SJCRH30 (cell line): ENCODE measurements around the gene SLC38A10. TPM values are rescaled to one million over a fixed set of nuclear protein-coding genes. Genes with fewer than 3 reads are reported as not detected.

Experiments used
- DNase-seq, 2 experiments: peaks; one replicate each; pipeline ENCODE4 v3.0.0-alpha.2; 2015 to 2020
- H3K27ac ChIP-seq: fragments of 250-450 bp; sonication (Bioruptor Pico); 2 replicates; pipeline ENCODE4 v1.5.1; 2020; ENCODE audit warnings: mild to moderate bottlenecking, moderate library complexity
- H3K27me3 ChIP-seq: fragments of 250-450 bp; sonication (Bioruptor Pico); 2 replicates; pipeline ENCODE4 v1.5.1; 2020; ENCODE audit warnings: mild to moderate bottlenecking, moderate library complexity
- H3K36me3 ChIP-seq: fragments of 250-450 bp; sonication (Bioruptor Pico); 2 replicates; pipeline ENCODE4 v1.5.1; 2020; ENCODE audit warnings: mild to moderate bottlenecking, moderate library complexity
- H3K4me1 ChIP-seq: fragments of 250-450 bp; sonication (Bioruptor Pico); 2 replicates; pipeline ENCODE4 v1.5.1; 2020; ENCODE audit warnings: mild to moderate bottlenecking, moderate library complexity
- H3K4me3 ChIP-seq: fragments of 250-450 bp; sonication (Bioruptor Pico); 2 replicates; pipeline ENCODE4 v1.5.1; 2020; ENCODE audit warnings: mild to moderate bottlenecking, moderate library complexity
- H3K9me3 ChIP-seq: fragments of 250-450 bp; sonication (Bioruptor Pico); replicated peaks from 2 replicates; pipeline ENCODE4 v1.5.1; 2020; ENCODE audit warnings: mild to moderate bottlenecking, moderate library complexity
- total RNA-seq: library from RNA; depleted of rRNA; stranded (reverse); fragments of >200 nt; shearing (Covaris generic); gene quantifications from 2 replicates; pipeline ENCODE4 v1.2.3, GENCODE V29; 2014

SLC38A10 gene
- total RNA-seq, 1 experiment from 2014 or later = 97.0 TPM

GRCh38 chr17:81301195-81302144 is 6.4 kb upstream of the SLC38A10 start:
- no peaks in the 10 kb centered on the region for H3K36me3 ChIP-seq
- H3K4me3 ChIP-seq = no peak overlapping the region
- DNase-seq = peak in 1 of 2 experiments; percentile 39
- H3K9me3 ChIP-seq = no peaks in the 10 kb centered on the region
- H3K27ac ChIP-seq = no peak overlapping the region; the same call in 1 of the 2 replicates
- H3K27me3 ChIP-seq = no peaks in the 10 kb centered on the region
- H3K4me1 ChIP-seq = peaks cover 73% of the 10 kb centered on the region

GRCh38 chr17:81300586-81301155 is 5.6 kb upstream of the SLC38A10 start:
- peak overlapping the region; percentile 94 for H3K27ac ChIP-seq
- H3K27me3 ChIP-seq = no peaks in the 10 kb centered on the region
- H3K4me1 ChIP-seq = peaks cover 74% of the 10 kb centered on the region
- no peaks in the 10 kb centered on the region for H3K9me3 ChIP-seq
- DNase-seq = no peak
- no peak overlapping the region for H3K4me3 ChIP-seq
- H3K36me3 ChIP-seq = no peaks in the 10 kb centered on the region

GRCh38 chr17:81299846-81300585 is 4.9 kb upstream of the SLC38A10 start:
- H3K36me3 ChIP-seq = no peaks in the 10 kb centered on the region
- peak overlapping the region; percentile 25 for H3K4me3 ChIP-seq
- no peaks in the 10 kb centered on the region for H3K27me3 ChIP-seq
- H3K27ac ChIP-seq = peak overlapping the region; percentile 94
- no peaks in the 10 kb centered on the region for H3K9me3 ChIP-seq
- H3K4me1 ChIP-seq = peaks cover 69% of the 10 kb centered on the region
- peak; percentile 62 to 80 for DNase-seq

DNA sequence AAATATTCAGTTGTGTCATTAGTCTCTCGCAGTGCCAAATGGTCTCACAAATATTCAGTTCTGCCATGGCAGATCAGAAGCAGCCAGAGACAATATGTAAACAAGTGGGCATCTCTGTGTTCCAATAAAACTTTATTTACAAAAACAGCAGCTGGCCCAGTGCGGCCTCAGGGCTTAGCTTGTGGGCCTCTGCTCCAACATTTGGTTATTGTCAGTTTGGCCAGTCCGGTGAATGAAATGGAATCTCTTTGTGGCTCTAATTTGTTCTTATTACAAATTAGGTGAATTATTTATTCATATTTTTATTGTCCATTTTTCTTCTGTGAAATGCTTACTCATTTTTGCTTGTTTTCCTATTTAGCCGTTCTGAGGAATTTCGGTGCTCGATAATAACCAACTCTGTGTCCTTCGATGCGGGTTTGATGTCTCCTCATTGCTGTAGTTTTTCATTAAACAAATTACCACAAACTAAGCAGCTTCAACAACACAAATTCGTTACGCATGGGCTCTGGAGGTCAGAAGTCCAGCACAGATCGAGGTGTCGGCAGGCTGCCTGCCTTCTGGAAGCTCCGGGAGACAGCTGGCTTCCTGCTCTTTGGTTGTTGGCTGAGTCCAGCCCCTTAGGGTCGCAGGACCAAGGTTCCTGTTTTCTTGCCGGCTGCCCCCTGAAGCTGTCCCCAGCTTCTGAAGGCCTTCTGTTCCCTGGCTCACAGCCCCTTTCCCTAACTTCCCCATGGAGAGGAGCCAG is 4.1 kb upstream of the SLC38A10 start:
- H3K27ac ChIP-seq = peak overlapping the region; percentile 94
- DNase-seq = peak; percentile 99 to 100

DNA sequence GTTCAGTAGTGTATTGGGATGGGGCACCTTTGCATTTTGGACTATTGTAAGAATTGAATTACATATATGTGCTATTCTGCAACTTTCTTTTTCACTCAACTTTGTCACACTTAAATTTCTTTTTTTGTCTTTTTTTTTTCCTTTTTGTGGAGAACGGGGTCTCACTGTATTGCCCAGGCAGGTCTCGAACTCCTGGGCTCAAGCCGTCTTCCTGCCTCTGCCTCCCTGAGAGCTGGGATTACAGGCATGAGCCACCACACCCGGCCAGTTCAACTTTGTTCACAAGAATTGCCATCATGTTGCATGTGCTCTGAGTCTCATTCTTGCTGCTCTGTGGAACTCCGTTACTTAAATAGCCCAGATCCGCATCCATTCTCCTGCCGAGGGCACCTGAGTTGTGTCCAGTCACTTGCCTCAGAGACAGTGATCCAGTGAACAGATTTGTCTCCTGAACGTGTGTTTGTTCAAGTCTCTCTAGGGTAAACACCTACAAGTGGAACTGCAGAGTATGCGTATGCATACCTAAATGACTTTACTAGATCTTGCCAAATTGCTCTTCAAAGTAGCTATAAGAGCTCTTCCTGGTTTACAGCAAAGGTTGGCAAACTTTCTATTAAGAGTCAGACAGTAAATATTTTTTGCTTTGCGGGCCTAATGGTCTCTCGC is 3.4 kb upstream of the SLC38A10 start:
- no peak for DNase-seq
- Histone ChIP-seq H3K27me3 (no peaks in the 10 kb centered on the region), H3K4me3 (peak overlapping the region; percentile 25), H3K27ac (peak overlapping the region; percentile 94), H3K9me3 (no peaks in the 10 kb centered on the region), H3K36me3 (no peaks in the 10 kb centered on the region), H3K4me1 (peaks cover 57% of the 10 kb centered on the region)

More for the DNA sequence above, 4.1 kb upstream of the SLC38A10 start:
- no peaks in the 10 kb centered on the region for H3K27me3 ChIP-seq
- peaks cover 64% of the 10 kb centered on the region for H3K4me1 ChIP-seq
- H3K9me3 ChIP-seq = no peaks in the 10 kb centered on the region
- no peaks in the 10 kb centered on the region for H3K36me3 ChIP-seq
- peak overlapping the region; percentile 25 for H3K4me3 ChIP-seq

- H3K36me3 ChIP-seq = no peaks in the 10 kb centered on the region
- H3K4me1 ChIP-seq = peaks cover 34% of the 10 kb centered on the region
- H3K4me3 ChIP-seq = peak overlapping the region; percentile 82
- no peaks in the 10 kb centered on the region for H3K9me3 ChIP-seq
- DNase-seq = peak in 1 of 2 experiments; percentile 43
- no peaks in the 10 kb centered on the region for H3K27me3 ChIP-seq
- H3K27ac ChIP-seq = peak overlapping the region; percentile 53
Measured at GRCh38 chr17:81295676-81296381, 722 bp upstream of the SLC38A10 start.

GRCh38 chr17:81294512-81295030 is 536 bp downstream of the SLC38A10 start:
- peak overlapping the region; percentile 53 for H3K27ac ChIP-seq
- H3K9me3 ChIP-seq = no peaks in the 10 kb centered on the region
- peak in 1 of 2 experiments; percentile 47 for DNase-seq
- no peaks in the 10 kb centered on the region for H3K27me3 ChIP-seq
- peak overlapping the region; percentile 82 for H3K4me3 ChIP-seq
- H3K36me3 ChIP-seq = no peaks in the 10 kb centered on the region
- H3K4me1 ChIP-seq = peaks cover 23% of the 10 kb centered on the region

DNA sequence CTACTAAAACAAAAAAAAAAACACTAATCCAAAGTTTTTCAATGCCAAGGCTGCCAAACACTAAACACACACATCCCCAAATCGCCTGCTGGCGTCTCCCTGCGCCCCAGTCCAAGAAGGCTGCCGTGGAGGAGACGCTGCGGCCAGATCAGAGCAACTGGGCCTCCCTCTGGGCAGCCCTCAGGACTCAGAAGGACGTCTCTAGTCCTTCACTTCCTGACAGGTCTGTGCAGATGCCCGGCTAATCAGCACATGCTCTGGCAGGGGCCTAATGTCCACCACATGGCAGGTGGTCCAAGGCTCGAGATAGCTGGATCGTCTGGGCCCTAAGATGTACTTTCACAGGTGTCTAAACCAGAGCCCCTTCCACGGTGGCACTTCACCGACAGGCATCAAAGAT is 2.7 kb downstream of the SLC38A10 start:
- peaks cover 20% of the 10 kb centered on the region for H3K4me1 ChIP-seq
- DNase-seq = peak in 1 of 2 experiments; percentile 51

GRCh38 chr17:81291662-81292061 is 3.4 kb downstream of the SLC38A10 start:
- peak; percentile 67 to 75 for DNase-seq
- H3K27ac ChIP-seq = no peak overlapping the region
- no peaks in the 10 kb centered on the region for H3K9me3 ChIP-seq
- H3K36me3 ChIP-seq = no peaks in the 10 kb centered on the region
- peaks cover 26% of the 10 kb centered on the region for H3K4me1 ChIP-seq
- no peaks in the 10 kb centered on the region for H3K27me3 ChIP-seq
- H3K4me3 ChIP-seq = no peak overlapping the region

More for the DNA sequence above, 2.7 kb downstream of the SLC38A10 start:
- H3K27me3 ChIP-seq = no peaks in the 10 kb centered on the region
- H3K9me3 ChIP-seq = no peaks in the 10 kb centered on the region
- no peak overlapping the region for H3K27ac ChIP-seq
- H3K36me3 ChIP-seq = no peaks in the 10 kb centered on the region
- no peak overlapping the region for H3K4me3 ChIP-seq

- Histone ChIP-seq H3K36me3 (no peaks in the 10 kb centered on the region), H3K27me3 (no peaks in the 10 kb centered on the region), H3K4me3 (no peak overlapping the region), H3K4me1 (peaks cover 33% of the 10 kb centered on the region), H3K27ac (no peak overlapping the region), H3K9me3 (no peaks in the 10 kb centered on the region)
- DNase-seq = no peak
Measured at GRCh38 chr17:81290230-81290629, 4.9 kb downstream of the SLC38A10 start.

- Histone ChIP-seq H3K27ac (no peak overlapping the region), H3K27me3 (no peaks in the 10 kb centered on the region), H3K4me3 (no peak overlapping the region), H3K4me1 (peaks cover 33% of the 10 kb centered on the region), H3K36me3 (0 out of 2 replicates have a peak, but pooled peaks cover 3% of the 10 kb centered on the region), H3K9me3 (no peaks in the 10 kb centered on the region)
- no peak for DNase-seq
Measured at GRCh38 chr17:81289627-81290026, 5.5 kb downstream of the SLC38A10 start.

GRCh38 chr17:81288715-81289114 is 6.4 kb downstream of the SLC38A10 start:
- Histone ChIP-seq H3K36me3 (0 out of 2 replicates have a peak, but pooled peaks cover 3% of the 10 kb centered on the region), H3K4me3 (no peak overlapping the region), H3K9me3 (no peaks in the 10 kb centered on the region), H3K27me3 (no peaks in the 10 kb centered on the region), H3K27ac (no peak overlapping the region), H3K4me1 (peaks cover 33% of the 10 kb centered on the region)
- peak in 1 of 2 experiments; percentile 30 for DNase-seq
